Epithelial cell of proximal tubule (primary cell): ENCODE data around the gene SUGT1. TPM values are rescaled to one million over a fixed set of nuclear protein-coding genes. Genes with fewer than 3 reads are reported as not detected.

Experiments used
- DNase-seq: peaks from one replicate; pipeline ENCODE4 v3.0.0-alpha.2; 2011; ENCODE audit warnings: low read depth
- H3K4me3 ChIP-seq: 2 replicates; pipeline ENCODE4 v1.5.1; 2011; ENCODE audit warnings: low read depth, mild to moderate bottlenecking, low read length
- total RNA-seq: library from RNA; depleted of rRNA; stranded (reverse); fragments of >200 nt; gene quantifications from 2 replicates; pipeline ENCODE4 v1.2.3, GENCODE V29; 2015
- TF ChIP-seq, protein P1 (sequence below): conservative IDR thresholded peaks from 2 replicates; pipeline ENCODE4 v1.5.1; 2012; ENCODE audit warnings: low read depth, mild to moderate bottlenecking, low read length

Gene SUGT1
- total RNA-seq, 1 donor from 2014 or later: 61.4 TPM

DNA sequence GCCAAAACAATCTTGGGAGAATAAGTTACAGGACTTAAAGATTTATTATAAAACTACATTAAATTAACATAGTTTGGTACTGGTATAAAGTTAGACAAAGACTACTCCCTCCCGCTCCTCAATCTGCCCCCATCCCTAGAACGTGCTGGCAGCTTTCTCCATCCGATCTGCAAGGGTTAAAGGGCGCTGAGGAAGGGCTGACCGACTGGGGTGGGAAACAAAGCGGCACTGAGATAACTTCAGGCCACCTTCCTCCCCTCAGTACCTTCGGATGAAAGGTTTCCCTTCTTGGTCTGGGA, 790 bp upstream of the SUGT1 start:
- H3K4me3 ChIP-seq: peak overlapping the region; percentile 98
- TF ChIP-seq, protein P1, sequence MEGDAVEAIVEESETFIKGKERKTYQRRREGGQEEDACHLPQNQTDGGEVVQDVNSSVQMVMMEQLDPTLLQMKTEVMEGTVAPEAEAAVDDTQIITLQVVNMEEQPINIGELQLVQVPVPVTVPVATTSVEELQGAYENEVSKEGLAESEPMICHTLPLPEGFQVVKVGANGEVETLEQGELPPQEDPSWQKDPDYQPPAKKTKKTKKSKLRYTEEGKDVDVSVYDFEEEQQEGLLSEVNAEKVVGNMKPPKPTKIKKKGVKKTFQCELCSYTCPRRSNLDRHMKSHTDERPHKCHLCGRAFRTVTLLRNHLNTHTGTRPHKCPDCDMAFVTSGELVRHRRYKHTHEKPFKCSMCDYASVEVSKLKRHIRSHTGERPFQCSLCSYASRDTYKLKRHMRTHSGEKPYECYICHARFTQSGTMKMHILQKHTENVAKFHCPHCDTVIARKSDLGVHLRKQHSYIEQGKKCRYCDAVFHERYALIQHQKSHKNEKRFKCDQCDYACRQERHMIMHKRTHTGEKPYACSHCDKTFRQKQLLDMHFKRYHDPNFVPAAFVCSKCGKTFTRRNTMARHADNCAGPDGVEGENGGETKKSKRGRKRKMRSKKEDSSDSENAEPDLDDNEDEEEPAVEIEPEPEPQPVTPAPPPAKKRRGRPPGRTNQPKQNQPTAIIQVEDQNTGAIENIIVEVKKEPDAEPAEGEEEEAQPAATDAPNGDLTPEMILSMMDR: no peak
- DNase-seq: peak; percentile 26

DNA sequence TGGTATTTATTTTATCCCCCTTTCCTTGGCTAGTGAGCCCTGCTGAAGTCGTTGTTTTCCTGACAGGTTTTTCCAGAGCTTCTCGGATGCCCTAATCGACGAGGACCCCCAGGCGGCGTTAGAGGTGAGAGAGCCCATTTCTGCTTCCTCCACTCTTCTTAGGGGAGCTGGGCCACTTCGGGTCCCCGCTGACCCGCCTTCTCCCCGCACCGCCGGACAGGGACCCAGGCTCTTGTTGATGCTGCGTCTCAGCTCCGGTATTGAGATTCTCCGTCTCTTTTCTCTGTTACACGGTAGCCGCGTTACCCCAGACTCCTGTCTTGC, 306 bp downstream of the SUGT1 start:
- H3K4me3 ChIP-seq: peak overlapping the region; percentile 98
- TF ChIP-seq, protein P1: no peak
- DNase-seq: no peak

DNA sequence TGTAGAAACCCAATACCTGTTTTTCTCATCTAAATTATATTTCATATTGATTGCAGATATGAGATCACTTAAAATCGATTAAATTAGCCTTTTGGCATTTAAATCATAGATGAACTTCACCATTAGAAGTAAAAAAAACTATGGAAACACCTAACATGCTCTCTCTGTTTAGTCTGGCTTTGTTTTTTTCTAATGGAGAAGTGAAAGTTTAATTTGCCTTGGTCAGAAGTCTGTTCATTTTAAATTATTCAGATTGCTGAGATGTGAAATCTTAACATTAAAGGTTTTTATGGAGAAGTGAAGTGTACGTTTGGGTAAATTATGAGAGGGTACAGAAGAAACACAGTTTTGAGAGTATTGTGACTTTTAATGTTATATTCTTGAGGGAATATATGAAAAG, 6.7 kb downstream of the SUGT1 start:
- DNase-seq: no peak

DNA sequence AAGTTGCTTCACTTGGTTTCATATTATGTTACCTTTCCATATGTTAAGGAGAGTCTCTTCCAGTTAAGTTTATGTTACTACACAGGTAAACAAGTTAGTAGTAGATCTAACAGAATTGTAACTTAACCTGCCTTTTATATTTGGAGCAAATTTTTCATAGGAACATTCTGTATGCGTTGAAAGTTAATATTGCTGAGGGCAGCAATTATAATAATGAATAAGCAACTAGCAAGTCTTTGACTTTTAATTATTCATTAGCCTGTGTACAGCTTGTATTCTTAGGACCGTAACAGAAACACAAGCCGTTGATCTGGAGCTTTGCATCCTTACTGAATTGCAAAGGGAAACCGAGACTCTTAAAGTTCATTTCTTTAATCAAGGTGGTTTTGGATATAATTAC, 11.6 kb downstream of the SUGT1 start:
- H3K4me3 ChIP-seq: no peak overlapping the region
- TF ChIP-seq, protein P1: no peak
- DNase-seq: no peak

More for the DNA sequence above, 6.7 kb downstream of the SUGT1 start:
- TF ChIP-seq, protein P1: no peak
- H3K4me3 ChIP-seq: no peak overlapping the region

DNA sequence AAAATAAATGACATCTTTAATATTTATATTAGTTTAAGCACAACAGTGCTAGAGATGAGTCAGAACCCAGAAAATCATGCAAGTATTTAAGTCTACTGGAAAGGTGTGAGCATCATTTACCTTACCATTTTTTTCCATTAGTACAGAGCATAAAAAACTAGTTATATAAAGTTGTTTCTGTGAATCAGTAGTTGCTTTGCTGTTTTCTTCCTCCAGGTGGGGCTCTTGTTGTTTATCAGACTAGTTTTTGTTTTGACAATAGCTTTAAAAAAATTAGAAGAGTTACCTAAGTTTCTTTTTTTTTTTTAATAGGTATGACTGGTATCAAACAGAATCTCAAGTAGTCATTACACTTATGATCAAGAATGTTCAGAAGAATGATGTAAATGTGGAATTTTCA, 12.7 kb downstream of the SUGT1 start:
- DNase-seq: no peak
- H3K4me3 ChIP-seq: no peak overlapping the region
- TF ChIP-seq, protein P1: peak; percentile 58

DNA sequence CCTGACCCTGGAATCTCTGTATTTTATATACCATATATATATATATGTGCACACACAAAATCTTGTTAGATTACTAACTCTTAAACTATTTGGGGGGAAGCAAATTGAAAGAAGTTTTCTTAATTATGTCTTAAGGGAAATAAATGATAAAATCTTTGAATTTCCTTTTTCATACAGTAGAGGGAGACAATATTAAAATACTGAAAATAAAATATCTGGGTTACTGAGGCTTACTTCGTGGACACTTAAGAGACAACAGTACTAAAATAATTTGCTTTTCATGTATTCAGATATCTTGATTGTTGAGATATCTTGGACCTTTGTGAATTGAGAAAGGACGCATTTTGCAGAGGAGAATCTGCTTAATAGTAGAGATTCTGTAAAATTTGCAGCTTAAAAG, 17.0 kb downstream of the SUGT1 start:
- TF ChIP-seq, protein P1: no peak
- DNase-seq: no peak
- H3K4me3 ChIP-seq: no peak overlapping the region

DNA sequence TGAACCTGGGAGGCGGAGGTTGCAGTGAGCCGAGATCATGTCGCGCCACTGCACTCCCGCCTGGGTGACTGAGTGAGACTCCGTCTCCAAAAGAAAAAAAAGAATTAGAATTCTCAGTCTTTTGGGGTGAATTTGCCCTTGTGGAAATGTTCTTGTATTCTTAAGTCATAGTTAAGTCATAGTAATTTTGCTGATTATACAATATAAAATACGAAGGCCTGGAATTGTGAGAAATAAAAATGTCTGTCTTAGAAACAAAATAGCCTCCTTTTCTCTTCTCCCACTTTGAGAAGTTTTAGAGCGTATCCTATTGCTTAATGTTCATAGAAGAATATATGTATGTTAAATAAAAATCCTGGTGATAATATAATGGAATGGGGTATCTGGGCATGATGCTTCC, 18.1 kb downstream of the SUGT1 start:
- no peak for DNase-seq
- TF ChIP-seq, protein P1: no peak
- H3K4me3 ChIP-seq: no peak overlapping the region
